Right lobe of liver (tissue), 6 donors: ENCODE data around the gene KIRREL3. TPM values are rescaled to one million over a fixed set of nuclear protein-coding genes. Genes with fewer than 3 reads are reported as not detected.

Experiments used
- ATAC-seq, 4 donors: fragments of 200-7000 bp; cut with Tn5 transposase; one replicate each; pipeline ENCODE4 v1.9.1; 2020; ENCODE audit warnings: mild to moderate bottlenecking in 4 of 4, moderate library complexity in 4 of 4
- DNase-seq, 3 donors: peaks; one replicate each; pipeline ENCODE4 v3.0.0-alpha.2; 2020
- H3K27ac ChIP-seq, 3 donors: fragments of 200-600 bp; one replicate each; pipeline ENCODE4 v1.8.0; 2022
- H3K27me3 ChIP-seq, 2 donors: fragments of 200-600 bp; one replicate each; pipeline ENCODE4 v1.8.0; 2022
- H3K36me3 ChIP-seq, 4 donors: fragments of 200-600 bp; sonication (generic) in 1 of 4; one replicate each; pipeline versions ENCODE4 v1.5.1 to v1.8.0; 2017 to 2022; ENCODE audit warnings: control low read depth in 1 of 4
- H3K4me1 ChIP-seq, 4 donors: fragments of 200-600 bp; sonication (generic) in 1 of 4; one replicate each; pipeline versions ENCODE4 v1.5.1 to v1.8.0; 2017 to 2022; ENCODE audit warnings: control low read depth in 1 of 4
- H3K4me3 ChIP-seq, 3 donors: fragments of 200-600 bp; one replicate each; pipeline ENCODE4 v1.8.0; 2022
- H3K9me3 ChIP-seq, 4 donors: fragments of 200-600 bp; sonication (generic) in 1 of 4; one replicate each; pipeline versions ENCODE4 v1.5.1 to v1.8.0; 2017 to 2022; ENCODE audit warnings: control low read depth in 1 of 4
- POLR2A ChIP-seq: fragments of 450-650 bp; IDR thresholded peaks from one replicate; pipeline ENCODE4 v1.6.1; 2017; ENCODE audit warnings: antibody characterized with exemption, mild to moderate bottlenecking
- WGBS: methylation state at CpG from one replicate; pipeline ENCODE4 v1.1.6; 2018; ENCODE audit warnings: low coverage, low lambda C conversion rate; ENCODE audit not compliant: insufficient coverage; ENCODE audit errors: missing lambda C conversion rate; 5-methylcytosine and 5-hydroxymethylcytosine counted together
- intact Hi-C, 2 donors: fragments of 100-400 bp; cut with DNase I; formaldehyde crosslinking; loops; one replicate each; pipeline versions ENCODE4 v1.11.2 to v1.14.1; 2022
- total RNA-seq, 6 experiments: library from RNA; depleted of rRNA in 2 of 6; stranded (reverse); fragments of >200 nt in 2 of 6; fragmentation: NEBNext Ultra II Directional in 3 of 6; extraction: Animal tissue kit (Norgen Biotek cat#: 25700) in 3 of 6; gene quantifications; one replicate each; pipeline versions ENCODE4 v1.1.0 to v1.2.4, GENCODE V29; 2016 to 2023
- TF ChIP-seq, protein P1 (sequence below), 4 donors: fragments of 200-600 bp in 3 of 4; fragments of 450-650 bp in 1 of 4; IDR thresholded peaks; one replicate each; pipeline versions ENCODE4 v1.5.1 to v1.8.0; 2016 to 2022; ENCODE audit warnings: antibody characterized with exemption in 4 of 4, mild to moderate bottlenecking in 2 of 4
- donor health status: DM: no; HTN: yes; CAD: no.
- donor health status: DM: no; HTN: no; CAD: no.
- donor health status: DM: no; HTN: no; CAD: no.
- donor health status: DM: no; HTN: yes; CAD: no.
- donor health status: DM: no; HTN: yes; CAD: no.

Gene KIRREL3
- total RNA-seq, 6 experiments from 2014 or later = not detected

DNA sequence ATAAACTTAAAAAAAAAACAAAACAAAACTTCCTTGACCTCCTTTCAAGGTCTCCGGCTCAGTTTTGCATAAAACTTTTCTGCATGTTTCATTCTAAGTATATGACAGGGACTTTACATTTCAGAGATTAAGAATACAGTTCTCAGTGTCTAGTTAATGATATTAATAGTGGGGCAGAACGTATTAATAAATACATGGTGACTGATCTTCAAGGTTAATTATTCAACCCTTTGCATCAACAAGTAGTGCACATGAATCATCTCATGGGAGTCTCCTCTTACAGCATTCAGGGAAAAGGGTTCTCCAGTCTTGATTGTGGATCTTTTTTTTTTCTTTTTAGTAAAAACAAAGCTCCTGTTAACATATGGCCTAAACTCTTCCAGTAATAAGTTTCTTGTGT is 146.8 kb downstream of the KIRREL3 start:
- WGBS = 53% methylated on average over 2 of the region's 2 CpGs
- Histone ChIP-seq H3K27ac (no peak overlapping the region), H3K36me3 (no peaks in the 10 kb centered on the region), H3K4me3 (no peak overlapping the region), H3K4me1 (no peaks in the 10 kb centered on the region), H3K9me3 (no peaks in the 10 kb centered on the region), H3K27me3 (no peaks in the 10 kb centered on the region)
- DNase-seq (no peak), ATAC-seq (no peak)
- no peak for TF ChIP-seq POLR2A
- TF ChIP-seq, protein P1, sequence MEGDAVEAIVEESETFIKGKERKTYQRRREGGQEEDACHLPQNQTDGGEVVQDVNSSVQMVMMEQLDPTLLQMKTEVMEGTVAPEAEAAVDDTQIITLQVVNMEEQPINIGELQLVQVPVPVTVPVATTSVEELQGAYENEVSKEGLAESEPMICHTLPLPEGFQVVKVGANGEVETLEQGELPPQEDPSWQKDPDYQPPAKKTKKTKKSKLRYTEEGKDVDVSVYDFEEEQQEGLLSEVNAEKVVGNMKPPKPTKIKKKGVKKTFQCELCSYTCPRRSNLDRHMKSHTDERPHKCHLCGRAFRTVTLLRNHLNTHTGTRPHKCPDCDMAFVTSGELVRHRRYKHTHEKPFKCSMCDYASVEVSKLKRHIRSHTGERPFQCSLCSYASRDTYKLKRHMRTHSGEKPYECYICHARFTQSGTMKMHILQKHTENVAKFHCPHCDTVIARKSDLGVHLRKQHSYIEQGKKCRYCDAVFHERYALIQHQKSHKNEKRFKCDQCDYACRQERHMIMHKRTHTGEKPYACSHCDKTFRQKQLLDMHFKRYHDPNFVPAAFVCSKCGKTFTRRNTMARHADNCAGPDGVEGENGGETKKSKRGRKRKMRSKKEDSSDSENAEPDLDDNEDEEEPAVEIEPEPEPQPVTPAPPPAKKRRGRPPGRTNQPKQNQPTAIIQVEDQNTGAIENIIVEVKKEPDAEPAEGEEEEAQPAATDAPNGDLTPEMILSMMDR (IDR thresholded peaks at IDR 0.05) = no peak
- intact Hi-C loops = no loop called here

DNA sequence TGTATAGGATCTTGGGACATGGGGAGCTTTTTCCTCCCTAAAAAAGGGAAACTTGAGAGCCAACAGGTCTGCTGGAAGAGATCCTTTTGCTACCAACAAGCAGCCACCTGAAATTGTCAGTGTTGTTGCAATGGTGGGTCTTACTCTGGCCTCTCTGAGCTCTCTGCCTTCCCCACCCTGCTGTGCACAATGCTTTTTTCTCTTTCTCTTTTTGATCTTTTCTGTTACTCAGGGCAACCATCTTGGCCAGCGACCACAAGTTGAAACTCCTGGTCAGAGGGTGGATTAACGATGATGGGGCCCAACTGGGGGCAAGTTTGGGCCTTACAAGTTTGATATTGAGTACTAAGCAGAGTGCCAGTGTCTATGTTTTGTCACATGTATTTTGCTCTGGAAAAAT is 155.8 kb downstream of the KIRREL3 start:
- DNase-seq (no peak), ATAC-seq (no peak)
- TF ChIP-seq POLR2A = no peak
- TF ChIP-seq, protein P1 (IDR thresholded peaks at IDR 0.05) = no peak
- Histone ChIP-seq H3K4me1 (no peaks in the 10 kb centered on the region), H3K27ac (no peak overlapping the region), H3K36me3 (no peaks in the 10 kb centered on the region), H3K9me3 (no peaks in the 10 kb centered on the region), H3K4me3 (no peak overlapping the region), H3K27me3 (no peaks in the 10 kb centered on the region)
- WGBS = 69% methylated on average over 2 of the region's 2 CpGs
- intact Hi-C loops = no loop called here

DNA sequence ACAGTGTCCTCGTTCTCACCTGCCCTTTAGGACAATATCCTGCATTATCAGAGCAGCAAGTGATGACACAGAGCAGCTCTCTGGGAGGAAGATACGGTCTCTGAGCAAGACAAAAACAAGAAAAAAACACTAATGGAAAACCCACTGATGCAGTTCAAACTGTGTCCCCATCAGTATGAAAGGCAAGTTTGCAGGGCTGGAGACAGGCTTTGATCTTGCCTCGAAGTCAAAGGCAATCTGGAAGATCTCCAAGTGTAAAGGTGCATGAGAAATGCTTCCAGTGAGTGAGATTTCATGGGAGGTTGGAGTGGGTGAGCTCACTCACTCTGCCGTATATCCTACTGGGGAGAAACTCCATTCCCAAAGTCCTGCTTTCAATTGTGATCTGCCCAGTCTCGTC is 157.5 kb downstream of the KIRREL3 start:
- Histone ChIP-seq H3K36me3 (no peaks in the 10 kb centered on the region), H3K4me1 (no peaks in the 10 kb centered on the region), H3K9me3 (no peaks in the 10 kb centered on the region), H3K27me3 (no peaks in the 10 kb centered on the region), H3K4me3 (no peak overlapping the region), H3K27ac (no peak overlapping the region)
- no peak for ATAC-seq
- WGBS = 52% methylated on average over 5 of the region's 5 CpGs
- no peak for TF ChIP-seq POLR2A
- TF ChIP-seq, protein P1 (IDR thresholded peaks at IDR 0.05) = no peak
- intact Hi-C loops = no loop called here
- DNase-seq = no peak

DNA sequence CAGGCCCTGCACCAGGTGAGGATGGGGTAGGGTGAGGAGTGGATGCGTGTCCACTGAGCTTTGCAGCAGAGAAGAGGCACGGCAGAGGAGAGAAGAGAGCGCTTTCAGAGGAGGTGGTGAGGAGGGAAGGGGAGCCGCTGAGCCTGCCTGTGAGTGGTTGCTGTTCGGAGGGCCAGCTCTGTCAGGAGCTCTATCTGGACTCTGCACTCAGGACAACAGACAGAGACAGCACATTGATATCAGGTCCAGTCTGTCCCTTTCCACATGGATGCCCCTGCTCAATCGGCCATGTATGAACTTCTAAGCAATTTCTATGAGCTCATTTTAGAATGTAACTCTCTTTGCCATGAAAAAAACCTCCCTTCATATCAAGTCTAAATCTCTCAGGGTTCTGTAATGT is 158.6 kb downstream of the KIRREL3 start:
- no peak overlapping the region for H3K27ac ChIP-seq
- no peaks in the 10 kb centered on the region for H3K27me3 ChIP-seq
- H3K4me1 ChIP-seq = no peaks in the 10 kb centered on the region
- no peaks in the 10 kb centered on the region for H3K36me3 ChIP-seq
- intact Hi-C loops = no loop called here
- ATAC-seq = peak in 1 of 4 donors; percentile 20
- no peak for DNase-seq
- H3K4me3 ChIP-seq = no peak overlapping the region
- 0% methylated on average over 1 of the region's 6 CpGs for WGBS
- H3K9me3 ChIP-seq = no peaks in the 10 kb centered on the region
- no peak for TF ChIP-seq POLR2A
- TF ChIP-seq, protein P1 (IDR thresholded peaks at IDR 0.05) = no peak

DNA sequence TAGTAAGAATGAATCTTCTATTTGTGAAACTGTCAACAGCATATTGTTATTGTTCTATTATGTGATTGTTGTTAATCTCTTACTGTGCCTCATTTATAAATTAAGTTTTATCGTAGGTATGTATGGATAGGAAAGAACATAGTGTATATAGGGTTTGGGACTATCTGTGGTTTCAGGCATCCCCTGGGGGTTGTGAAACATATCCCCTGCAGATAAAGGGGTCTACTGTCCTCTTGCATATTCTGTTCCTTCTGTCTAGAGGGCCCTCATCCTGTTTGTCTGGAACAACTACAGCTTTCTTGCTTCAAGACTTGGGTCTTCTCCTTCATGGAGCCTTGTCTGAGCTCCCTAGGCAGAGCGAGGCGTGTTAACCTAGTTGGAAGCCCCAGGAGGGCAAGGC is 159.6 kb downstream of the KIRREL3 start:
- no peak for DNase-seq
- H3K27me3 ChIP-seq = no peaks in the 10 kb centered on the region
- intact Hi-C loops = no loop called here
- no peak for ATAC-seq
- H3K9me3 ChIP-seq = no peaks in the 10 kb centered on the region
- no peaks in the 10 kb centered on the region for H3K36me3 ChIP-seq
- no peak for TF ChIP-seq POLR2A
- TF ChIP-seq, protein P1 (IDR thresholded peaks at IDR 0.05) = no peak
- H3K27ac ChIP-seq = no peak overlapping the region
- no peak overlapping the region for H3K4me3 ChIP-seq
- 83% methylated on average over 1 of the region's 3 CpGs for WGBS
- no peaks in the 10 kb centered on the region for H3K4me1 ChIP-seq
